GM12891 (cell line): ENCODE data around the gene POC5.
A peak's percentile ranks its signal among the peaks of the same experiment; 100 is the strongest.

Experiments used
- POLR2A ChIP-seq: IDR thresholded peaks from 2 replicates; pipeline ENCODE4 v1.6.1; 2011; ENCODE audit warnings: low read depth, low read length, control low read depth
- POLR2AphosphoS5 ChIP-seq: IDR thresholded peaks from 2 replicates; pipeline ENCODE4 v1.6.1; 2011; ENCODE audit warnings: low read depth, low read length, control low read depth
- POU2F2 ChIP-seq: IDR thresholded peaks from 2 replicates; pipeline ENCODE4 v1.6.1; 2011; ENCODE audit warnings: low read depth, mild to moderate bottlenecking, control low read depth, low read length, moderate library complexity
- TAF1 ChIP-seq: IDR thresholded peaks from 2 replicates; pipeline ENCODE4 v1.6.1; 2011; ENCODE audit warnings: low read depth, low read length, control low read depth

DNA sequence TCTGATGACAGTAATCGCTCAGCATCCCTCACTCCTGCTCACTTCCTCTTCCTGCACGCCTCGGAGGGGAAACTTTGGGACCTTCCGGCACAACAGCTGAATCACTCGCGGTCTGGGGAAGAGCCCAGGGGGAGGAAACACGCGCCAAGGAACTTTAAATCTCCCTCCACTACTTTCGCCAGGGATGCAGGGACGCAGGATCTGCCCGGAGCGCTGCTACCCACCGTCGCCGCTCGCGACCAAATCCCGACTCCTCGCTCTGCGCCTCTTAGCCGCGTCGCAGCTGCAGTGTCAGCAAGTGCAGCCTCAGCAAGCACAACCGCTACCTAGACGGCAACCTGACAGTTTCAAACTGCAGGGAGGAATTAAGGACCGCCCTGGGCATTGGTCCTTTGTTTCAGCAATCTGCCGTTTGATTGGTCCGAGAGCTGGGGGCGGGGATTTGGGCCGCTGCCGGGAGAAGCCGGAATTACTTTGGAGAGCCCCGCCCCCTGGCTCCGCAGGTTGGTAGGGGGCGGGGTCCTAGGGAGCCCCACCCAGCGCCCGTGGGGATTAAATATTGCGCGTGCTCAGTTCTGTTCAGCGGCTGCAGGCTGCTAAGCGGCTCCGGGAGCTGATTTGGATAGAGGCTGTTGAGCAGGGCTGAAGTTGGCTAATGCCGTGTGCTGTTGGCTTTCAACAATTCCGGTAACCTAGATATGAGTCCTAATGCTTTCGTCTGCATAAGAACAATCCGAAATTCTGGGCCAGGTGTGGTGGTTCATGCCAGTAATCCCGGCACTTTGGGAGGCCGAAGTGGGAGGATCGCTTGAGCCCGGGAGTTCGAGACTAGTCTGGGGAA is at the start of gene POC5:
- peak; percentile 97 for TF ChIP-seq POLR2A
- peak; percentile 83 for TF ChIP-seq TAF1
- 0 out of 2 replicates have a peak, but pooled peaks have one; percentile 16 for TF ChIP-seq POU2F2
- TF ChIP-seq POLR2AphosphoS5 = peak; percentile 97
